ENCODE results near the gene CKS2.

DNA sequence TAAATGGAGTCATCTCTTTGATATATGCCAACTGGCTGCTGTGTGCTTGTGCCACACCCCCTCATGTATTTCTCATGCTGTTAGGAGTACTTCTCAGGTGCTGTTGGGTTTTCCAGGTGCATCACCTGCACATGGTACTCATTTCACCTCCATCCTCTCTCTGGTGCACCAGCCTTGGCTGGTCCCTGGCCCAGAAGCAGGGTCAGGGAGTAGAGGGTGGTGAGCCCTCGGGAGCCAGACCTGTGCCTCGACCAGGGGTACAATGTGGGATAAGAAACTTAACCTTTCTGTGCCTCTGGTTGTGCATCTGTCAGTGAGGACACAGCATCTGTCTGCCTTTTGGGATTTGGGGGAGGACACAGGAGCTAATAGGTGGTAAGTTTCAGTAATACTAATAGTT lies 45.8 kb downstream of the CKS2 start:
- TF ChIP-seq ARNTL (CRISPR knock-in tag; IDR thresholded peaks at IDR 0.05; ENCODE audit: borderline replicate concordance, low read depth) = no peak
- no peak for TF ChIP-seq GLIS3 (CRISPR knock-in tag; IDR thresholded peaks at IDR 0.05)
- TF ChIP-seq ZFP30 (CRISPR knock-in tag; IDR thresholded peaks at IDR 0.05) = no peak
- no peak for TF ChIP-seq CSDC2 (CRISPR knock-in tag; IDR thresholded peaks at IDR 0.05)
- no peak for TF ChIP-seq TOX (CRISPR knock-in tag; IDR thresholded peaks at IDR 0.05; ENCODE audit: borderline replicate concordance)

Measured in SK-N-SH treated with all-trans-retinoic acid at 6 μM for 48 hours (cell line).